DND-41 (cell line): ENCODE data around the gene DYRK1A.

Experiments used
- ATAC-seq: fragments of 200-7000 bp; cut with Tn5 transposase; 3 replicates; pipeline ENCODE4 v1.9.1; 2021; ENCODE audit warnings: low read depth; ENCODE audit not compliant: insufficient read depth
- DNase-seq: peaks from one replicate; pipeline ENCODE4 v3.0.0-alpha.2; 2020
- H2AFZ ChIP-seq: 2 replicates; pipeline ENCODE4 v1.6.0; 2012; ENCODE audit warnings: low read depth, low read length
- H3K27ac ChIP-seq: 2 replicates; pipeline ENCODE4 v1.5.1; 2012; ENCODE audit warnings: low read length, inconsistent platforms
- H3K27me3 ChIP-seq: fragments of 200-600 bp; sonication (generic); 2 replicates; pipeline ENCODE4 v1.6.0; 2012; ENCODE audit warnings: low read length, mild to moderate bottlenecking, inconsistent platforms; ENCODE audit not compliant: insufficient read depth, poor library complexity
- H3K36me3 ChIP-seq: 2 replicates; pipeline ENCODE4 v1.5.1; 2012; ENCODE audit warnings: low read length, inconsistent platforms; ENCODE audit not compliant: insufficient read depth
- H3K4me1 ChIP-seq: 2 replicates; pipeline ENCODE4 v1.5.1; 2012; ENCODE audit warnings: mild to moderate bottlenecking, low read length; ENCODE audit not compliant: insufficient read depth
- H3K4me2 ChIP-seq: 2 replicates; pipeline ENCODE4 v1.6.0; 2012; ENCODE audit warnings: mild to moderate bottlenecking, moderate library complexity, low read length, inconsistent platforms; ENCODE audit not compliant: insufficient read depth
- H3K4me3 ChIP-seq, 2 experiments: fragments of 200-600 bp in 1 of 2; shearing (Covaris generic) in 1 of 2; 2 replicates each; pipeline ENCODE4 v1.5.1; 2012 to 2016; ENCODE audit warnings: inconsistent platforms in 2 of 2, low read length in 2 of 2, mild to moderate bottlenecking in 2 of 2, low read depth in 1 of 2, moderate library complexity in 1 of 2
- H3K79me2 ChIP-seq: 2 replicates; pipeline ENCODE4 v1.6.0; 2012; ENCODE audit warnings: low read length, inconsistent platforms; ENCODE audit not compliant: insufficient read depth
- H3K9ac ChIP-seq: 2 replicates; pipeline ENCODE4 v1.6.0; 2012; ENCODE audit warnings: low read depth, mild to moderate bottlenecking, inconsistent platforms, low read length, moderate library complexity
- H3K9me3 ChIP-seq: 2 replicates; pipeline ENCODE4 v1.5.1; 2012; ENCODE audit warnings: low read length, moderate library complexity, mild to moderate bottlenecking, inconsistent platforms; ENCODE audit not compliant: insufficient read depth, severe bottlenecking
- H4K20me1 ChIP-seq: 2 replicates; pipeline ENCODE4 v1.6.0; 2012; ENCODE audit warnings: low read length; ENCODE audit not compliant: insufficient read depth
- EZH2 ChIP-seq: IDR thresholded peaks from 3 replicates; pipeline ENCODE4 v1.6.1; 2012; ENCODE audit warnings: borderline replicate concordance, low read depth, mild to moderate bottlenecking, moderate library complexity, low read length, inconsistent platforms; ENCODE audit not compliant: severe bottlenecking
- TF ChIP-seq, protein P1 (sequence below): IDR thresholded peaks from 2 replicates; pipeline ENCODE4 v1.5.1; 2012; ENCODE audit warnings: borderline replicate concordance, low read length, moderate library complexity, mild to moderate bottlenecking; ENCODE audit not compliant: poor library complexity, severe bottlenecking; ENCODE audit errors: extremely low read depth

Gene DYRK1A

DNA sequence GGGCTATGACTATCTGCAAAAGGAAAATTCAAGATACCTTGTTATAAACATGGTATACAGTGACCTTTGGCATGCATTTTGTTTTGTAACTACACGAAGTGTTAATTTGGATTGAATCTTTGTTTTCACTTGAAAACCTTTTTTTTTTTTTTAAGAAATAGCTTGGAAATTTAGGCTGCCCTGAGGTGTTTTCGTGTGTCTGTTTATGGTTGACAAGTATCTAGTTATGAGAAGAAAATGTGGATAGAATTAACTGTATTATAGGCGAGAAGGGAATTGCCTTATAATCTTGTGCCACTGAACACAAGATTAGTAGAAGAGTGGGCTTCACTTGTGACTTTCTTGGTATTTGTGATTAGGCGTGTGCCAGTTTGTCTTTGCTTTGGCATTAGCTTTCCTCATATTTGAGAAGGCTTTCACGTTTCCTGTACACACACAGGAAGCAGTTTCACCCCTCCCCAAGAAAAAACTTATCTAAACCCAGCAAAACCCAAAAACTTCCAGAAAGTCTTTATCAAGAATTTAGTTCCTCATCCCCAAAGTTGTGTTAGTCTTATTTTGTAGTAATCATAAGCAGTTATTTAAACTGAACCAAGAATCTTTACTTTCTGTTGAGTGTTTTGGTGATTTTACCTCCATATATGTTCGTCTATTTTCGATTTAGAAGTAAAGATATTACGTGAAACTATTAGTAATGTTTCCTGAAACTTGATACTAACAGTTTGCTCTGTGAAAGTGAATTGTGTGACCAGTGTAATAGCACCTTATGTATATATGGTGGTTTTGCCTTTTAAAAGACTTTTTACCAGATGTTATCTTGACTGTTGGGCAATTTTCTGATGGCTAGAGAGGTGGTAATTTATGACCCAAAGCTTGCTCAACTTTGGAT is 3.8 kb downstream of the DYRK1A start:
- H3K4me1 ChIP-seq = peaks cover 63% of the 10 kb centered on the region
- TF ChIP-seq EZH2 = no peak
- TF ChIP-seq, protein P1, sequence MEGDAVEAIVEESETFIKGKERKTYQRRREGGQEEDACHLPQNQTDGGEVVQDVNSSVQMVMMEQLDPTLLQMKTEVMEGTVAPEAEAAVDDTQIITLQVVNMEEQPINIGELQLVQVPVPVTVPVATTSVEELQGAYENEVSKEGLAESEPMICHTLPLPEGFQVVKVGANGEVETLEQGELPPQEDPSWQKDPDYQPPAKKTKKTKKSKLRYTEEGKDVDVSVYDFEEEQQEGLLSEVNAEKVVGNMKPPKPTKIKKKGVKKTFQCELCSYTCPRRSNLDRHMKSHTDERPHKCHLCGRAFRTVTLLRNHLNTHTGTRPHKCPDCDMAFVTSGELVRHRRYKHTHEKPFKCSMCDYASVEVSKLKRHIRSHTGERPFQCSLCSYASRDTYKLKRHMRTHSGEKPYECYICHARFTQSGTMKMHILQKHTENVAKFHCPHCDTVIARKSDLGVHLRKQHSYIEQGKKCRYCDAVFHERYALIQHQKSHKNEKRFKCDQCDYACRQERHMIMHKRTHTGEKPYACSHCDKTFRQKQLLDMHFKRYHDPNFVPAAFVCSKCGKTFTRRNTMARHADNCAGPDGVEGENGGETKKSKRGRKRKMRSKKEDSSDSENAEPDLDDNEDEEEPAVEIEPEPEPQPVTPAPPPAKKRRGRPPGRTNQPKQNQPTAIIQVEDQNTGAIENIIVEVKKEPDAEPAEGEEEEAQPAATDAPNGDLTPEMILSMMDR = no peak
- peak overlapping the region in 1 of 2 experiments; percentile 79; a peak in 1 of 4 replicates for H3K4me3 ChIP-seq
- no peaks in the 10 kb centered on the region for H3K9me3 ChIP-seq
- H4K20me1 ChIP-seq = peaks cover 73% of the 10 kb centered on the region
- peak overlapping the region; percentile 49 for H3K27ac ChIP-seq
- H2AFZ ChIP-seq = no peak overlapping the region
- DNase-seq (no peak), ATAC-seq (no peak)
- no peaks in the 10 kb centered on the region for H3K27me3 ChIP-seq
- peaks cover 8% of the 10 kb centered on the region; the same call in 1 of the 2 replicates for H3K36me3 ChIP-seq
- peak overlapping the region; percentile 99 for H3K9ac ChIP-seq
- H3K79me2 ChIP-seq = peaks cover 92% of the 10 kb centered on the region
- peak overlapping the region; percentile 82 for H3K4me2 ChIP-seq

DNA sequence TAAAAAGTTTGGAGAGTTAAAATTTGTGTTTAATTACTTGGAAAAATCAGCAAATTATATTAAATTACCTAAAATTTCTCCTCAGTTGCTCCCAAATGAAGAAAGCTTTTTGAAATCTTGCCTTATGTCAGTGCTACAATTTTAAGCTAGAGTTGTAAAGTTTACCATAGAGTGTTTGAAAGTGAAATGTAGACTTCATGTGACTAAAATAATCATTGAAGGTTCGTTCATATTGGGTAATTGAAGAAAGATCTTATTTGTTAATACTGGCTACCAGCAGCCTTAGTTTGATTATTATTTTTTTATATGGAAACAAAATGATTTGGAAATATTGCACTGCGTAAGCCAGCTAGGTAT is 4.4 kb downstream of the DYRK1A start:
- no peak for TF ChIP-seq EZH2
- TF ChIP-seq, protein P1 = no peak
- Histone ChIP-seq H4K20me1 (peaks cover 79% of the 10 kb centered on the region), H3K4me2 (peak overlapping the region; percentile 82; the same call in 1 of the 2 replicates), H3K36me3 (peaks cover 8% of the 10 kb centered on the region; the same call in 1 of the 2 replicates), H2AFZ (no peak overlapping the region), H3K27ac (0 out of 2 replicates have a peak overlapping the region, but pooled peaks have one; percentile 49), H3K9ac (no peak overlapping the region), H3K27me3 (no peaks in the 10 kb centered on the region), H3K9me3 (no peaks in the 10 kb centered on the region), H3K4me1 (peaks cover 66% of the 10 kb centered on the region), H3K79me2 (peaks cover 94% of the 10 kb centered on the region), H3K4me3 (peak overlapping the region in 1 of 2 experiments; percentile 79; a peak in 2 of 4 replicates)
- no peak for DNase-seq
- ATAC-seq = no peak

DNA sequence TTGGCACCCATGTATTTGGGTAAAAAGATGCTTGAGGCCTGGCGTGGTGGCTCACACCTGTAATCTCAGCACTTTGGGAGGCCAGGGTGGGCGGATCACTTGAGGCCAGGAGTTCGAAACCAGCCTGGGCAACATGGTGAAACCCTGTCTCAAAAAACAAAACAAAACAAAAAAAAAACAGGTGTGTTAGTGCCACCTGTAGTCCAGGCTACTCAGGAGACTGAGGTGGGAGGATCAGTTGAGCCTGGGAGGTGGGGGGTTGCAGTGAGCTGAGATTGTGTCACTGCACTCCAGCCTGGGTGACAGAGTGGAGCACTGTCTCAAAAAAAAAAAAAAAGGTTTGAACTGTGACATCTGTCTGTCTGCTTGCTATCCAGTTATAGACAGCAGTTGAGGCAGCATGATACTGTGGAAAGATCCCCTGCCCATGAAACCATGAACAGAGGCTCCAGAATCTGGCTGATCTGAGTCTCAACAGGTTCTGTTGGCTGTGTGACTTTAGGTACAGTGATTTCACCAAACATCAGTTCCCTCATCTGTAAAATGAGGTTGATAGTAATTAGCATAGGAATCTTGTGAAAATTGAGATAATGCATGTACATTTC is 5.7 kb downstream of the DYRK1A start:
- peaks cover 8% of the 10 kb centered on the region; the same call in 1 of the 2 replicates for H3K36me3 ChIP-seq
- DNase-seq = no peak
- no peak overlapping the region for H3K4me3 ChIP-seq
- H3K9ac ChIP-seq = no peak overlapping the region
- H4K20me1 ChIP-seq = peaks cover 92% of the 10 kb centered on the region
- no peaks in the 10 kb centered on the region for H3K27me3 ChIP-seq
- no peak overlapping the region for H2AFZ ChIP-seq
- H3K79me2 ChIP-seq = peaks cover 100% of the 10 kb centered on the region
- H3K4me1 ChIP-seq = peaks cover 75% of the 10 kb centered on the region
- peak overlapping the region; percentile 82; the same call in 1 of the 2 replicates for H3K4me2 ChIP-seq
- no peak for TF ChIP-seq EZH2
- TF ChIP-seq, protein P1 = no peak
- no peak for ATAC-seq
- no peak overlapping the region for H3K27ac ChIP-seq
- H3K9me3 ChIP-seq = no peaks in the 10 kb centered on the region
